ENCODE data around the gene GGA1. TPM values are rescaled to one million over a fixed set of nuclear protein-coding genes. Genes with fewer than 3 reads are reported as not detected.
A peak's percentile ranks its signal among the peaks of the same experiment; 100 is the strongest.

Gene GGA1
- total and polyA plus RNA-seq, 9 of the 15 experiments (the other 6 are each of a cell fraction or from before 2014, with no cell fraction given) = 1.5 to 69.5 (median 31.6) TPM

DNA sequence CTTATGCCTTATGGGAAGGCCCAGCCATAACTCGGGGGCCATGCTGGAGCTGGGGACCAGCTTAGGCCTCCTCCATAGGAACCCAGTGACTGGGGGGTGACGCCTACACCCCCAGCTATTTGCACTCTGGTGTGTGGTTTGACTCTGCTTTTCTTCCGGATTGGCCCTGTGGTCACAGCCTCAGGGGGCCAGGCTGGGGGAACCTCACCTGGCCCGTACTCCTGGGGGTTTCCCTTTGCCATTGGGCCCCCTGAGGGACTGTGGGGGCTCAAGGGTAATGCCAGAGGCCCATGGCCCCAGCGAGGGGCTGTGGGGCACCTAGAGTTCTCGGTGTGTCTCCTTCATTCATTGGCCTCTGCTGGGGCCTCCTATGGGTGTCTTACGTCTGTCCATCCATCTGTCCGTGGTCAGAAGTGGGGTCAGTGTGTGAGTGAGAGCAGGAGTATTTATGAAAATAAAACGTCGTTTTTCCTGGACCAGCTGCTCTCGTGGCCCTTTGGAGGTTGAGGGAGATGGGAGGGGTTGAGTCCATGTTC, 24.5 kb downstream of the GGA1 start:
- FAIRE-seq (peak; percentile 15), DNase-seq (ENCODE audit: extremely low read depth in 1 of 4, low spot score in 3 of 4) (no peak), ATAC-seq (no peak)
- ChIA-PET CTCF (ENCODE audit: low intra/inter-chr PET ratio) (no interaction called here), POLR2A (interaction anchor here (0.5 to 0.6 kb wide), 2 partner anchors 25 to 54 kb away, joined by 3 read pairs; no protein-coding TSS in a partner anchor)
- TF ChIP-seq L3MBTL2 (IDR thresholded peaks at IDR 0.05) = no peak
- peak; percentile 50; the same call in 1 of the 2 replicates for TF ChIP-seq ETV5 (CRISPR knock-in tag; IDR thresholded peaks at IDR 0.05; ENCODE audit: low read depth)
- Histone ChIP-seq H3K27me3 (ENCODE audit: control insufficient read depth in 2 of 2, insufficient read depth in 2 of 2, low read length in 2 of 2) (no peaks in the 10 kb centered on the region), H3K9me1 (ENCODE audit: control insufficient read depth, insufficient read depth, low read length) (no peaks in the 10 kb centered on the region), H3K36me3 (ENCODE audit: control insufficient read depth, insufficient read depth, low read length) (peaks cover 30% of the 10 kb centered on the region; the same call in 2 of the 3 replicates), H3K4me3 (0 out of 2 replicates have a peak overlapping the region, but pooled peaks have one; percentile 16), H3K9ac (ENCODE audit: insufficient read depth in 1 of 2, low read depth in 2 of 2, low read length in 2 of 2) (peak overlapping the region; percentile 50 to 82), H3K4me1 (replicated peaks in 1 of 2; ENCODE audit: control insufficient read depth in 2 of 2, insufficient read depth in 2 of 2, low read length in 2 of 2) (peaks cover 35 to 73% of the 10 kb centered on the region in 2 experiments), H3K4me2 (ENCODE audit: insufficient read depth, low read length) (peak overlapping the region; percentile 74), H2AFZ (ENCODE audit: low read depth, low read length) (peak overlapping the region; percentile 76; the same call in 1 of the 2 replicates), H3K79me2 (ENCODE audit: control insufficient read depth, insufficient read depth, low read length) (no peaks in the 10 kb centered on the region), H3K9me3 (replicated peaks; ENCODE audit: control insufficient read depth, insufficient read depth, low read depth, low read length) (no peaks in the 10 kb centered on the region), H3K27ac (ENCODE audit: extremely low read depth, low read depth, low read length) (peak overlapping the region; percentile 77), H4K20me1 (replicated peaks; ENCODE audit: control insufficient read depth, insufficient read depth, low read length) (no peaks in the 10 kb centered on the region)
- WGBS (ENCODE audit: insufficient coverage, low coverage, missing lambda C conversion rate) = 9% methylated on average over 6 of the region's 11 CpGs
- in situ Hi-C loops (cut with MboI) (no loop called here), intact Hi-C loops (cut with micrococcal nuclease) (no loop called here)
- no TSS peak for BruUV-seq (replicated peaks)

- Histone ChIP-seq H3K36me3 (ENCODE audit: control insufficient read depth, insufficient read depth, low read length) (peaks cover 29% of the 10 kb centered on the region; the same call in 2 of the 3 replicates), H3K4me2 (ENCODE audit: insufficient read depth, low read length) (peak overlapping the region; percentile 74), H3K4me3 (0 out of 2 replicates have a peak overlapping the region, but pooled peaks have one; percentile 16), H3K9me3 (replicated peaks; ENCODE audit: control insufficient read depth, insufficient read depth, low read depth, low read length) (no peaks in the 10 kb centered on the region), H3K9ac (ENCODE audit: insufficient read depth in 1 of 2, low read depth in 2 of 2, low read length in 2 of 2) (peak overlapping the region; percentile 50 to 82), H3K4me1 (replicated peaks in 1 of 2; ENCODE audit: control insufficient read depth in 2 of 2, insufficient read depth in 2 of 2, low read length in 2 of 2) (peaks cover 38 to 78% of the 10 kb centered on the region in 2 experiments), H3K79me2 (ENCODE audit: control insufficient read depth, insufficient read depth, low read length) (no peaks in the 10 kb centered on the region), H2AFZ (ENCODE audit: low read depth, low read length) (peak overlapping the region; percentile 76), H3K9me1 (ENCODE audit: control insufficient read depth, insufficient read depth, low read length) (no peaks in the 10 kb centered on the region), H3K27me3 (ENCODE audit: control insufficient read depth in 2 of 2, insufficient read depth in 2 of 2, low read length in 2 of 2) (no peaks in the 10 kb centered on the region), H4K20me1 (replicated peaks; ENCODE audit: control insufficient read depth, insufficient read depth, low read length) (no peaks in the 10 kb centered on the region), H3K27ac (ENCODE audit: extremely low read depth, low read depth, low read length) (peak overlapping the region; percentile 77)
- ChIA-PET POLR2A (interaction anchor here (0.5 to 1.1 kb wide), 5 partner anchors 9 to 129 kb away, joined by 3 to 6 read pairs (median 3); no protein-coding TSS in a partner anchor), CTCF (ENCODE audit: low intra/inter-chr PET ratio) (no interaction called here)
- ATAC-seq (peak; percentile 68), FAIRE-seq (peak; percentile 91), DNase-seq (ENCODE audit: extremely low read depth in 1 of 4, low spot score in 3 of 4) (peak; percentile 78 to 89 (median 78))
- under 1% methylated on average over 17 of the region's 24 CpGs for WGBS (ENCODE audit: insufficient coverage, low coverage, missing lambda C conversion rate)
- no TSS peak for BruUV-seq (replicated peaks)
- intact Hi-C loops (cut with micrococcal nuclease) = no loop called here
- in situ Hi-C loops (cut with MboI) = no loop called here
- TF ChIP-seq, protein P1, sequence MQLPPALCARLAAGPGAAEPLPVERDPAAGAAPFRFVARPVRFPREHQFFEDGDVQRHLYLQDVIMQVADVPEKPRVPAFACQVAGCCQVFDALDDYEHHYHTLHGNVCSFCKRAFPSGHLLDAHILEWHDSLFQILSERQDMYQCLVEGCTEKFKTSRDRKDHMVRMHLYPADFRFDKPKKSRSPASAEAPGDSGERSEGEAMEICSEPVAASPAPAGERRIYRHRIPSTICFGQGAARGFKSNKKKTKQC (CRISPR knock-in tag; IDR thresholded peaks at IDR 0.05) = no peak
- no peak for TF ChIP-seq SREBF2 (CRISPR knock-in tag; IDR thresholded peaks at IDR 0.05)
- no peak for TF ChIP-seq GATA2 (CRISPR knock-in tag; IDR thresholded peaks at IDR 0.05)
- TF ChIP-seq MCM5 (IDR thresholded peaks at IDR 0.05; ENCODE audit: low read depth) = no peak
- TF ChIP-seq ZNF780A (CRISPR knock-in tag; IDR thresholded peaks at IDR 0.05) = no peak
- TF ChIP-seq, protein P2, sequence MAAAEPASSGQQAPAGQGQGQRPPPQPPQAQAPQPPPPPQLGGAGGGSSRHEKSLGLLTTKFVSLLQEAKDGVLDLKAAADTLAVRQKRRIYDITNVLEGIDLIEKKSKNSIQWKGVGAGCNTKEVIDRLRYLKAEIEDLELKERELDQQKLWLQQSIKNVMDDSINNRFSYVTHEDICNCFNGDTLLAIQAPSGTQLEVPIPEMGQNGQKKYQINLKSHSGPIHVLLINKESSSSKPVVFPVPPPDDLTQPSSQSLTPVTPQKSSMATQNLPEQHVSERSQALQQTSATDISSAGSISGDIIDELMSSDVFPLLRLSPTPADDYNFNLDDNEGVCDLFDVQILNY (CRISPR knock-in tag; IDR thresholded peaks at IDR 0.05) = no peak
- no peak for TF ChIP-seq HNRNPLL (IDR thresholded peaks at IDR 0.05; ENCODE audit: low read depth, low read length, poor library complexity, severe bottlenecking)
- no peak; the same call in 1 of the 2 replicates for TF ChIP-seq ZNF263 (CRISPR knock-in tag; IDR thresholded peaks at IDR 0.05; ENCODE audit: borderline replicate concordance)
- TF ChIP-seq HCFC1 (IDR thresholded peaks at IDR 0.05; ENCODE audit: low read depth, low read length) = no peak
- no peak for TF ChIP-seq TCF15 (CRISPR knock-in tag; IDR thresholded peaks at IDR 0.05)
- no peak for TF ChIP-seq NCOA1 (IDR thresholded peaks at IDR 0.05; ENCODE audit: low read depth)
These were observed 25.2 kb downstream of the GGA1 start for GRCh38 chr22:37633625-37634416.

All from K562 (cell line).